ENCODE data around the gene SOCS6. TPM values are rescaled to one million over a fixed set of nuclear protein-coding genes. Genes with fewer than 3 reads are reported as not detected.

The SOCS6 gene
- total RNA-seq, 4 donors from 2014 or later, result 21.5 to 25.3 (median 23.6) TPM

- Histone ChIP-seq H3K27me3 (no peaks in the 10 kb centered on the region), H3K4me1 (peaks cover 2 to 87% (median 6%) of the 10 kb centered on the region in 3 donors), H3K9me3 (no peaks in the 10 kb centered on the region), H3K27ac (no peak overlapping the region), H3K36me3 (no peaks in the 10 kb centered on the region), H3K4me3 (no peak overlapping the region)
- no peak for ATAC-seq
- TF ChIP-seq POLR2A (IDR thresholded peaks at IDR 0.05) (no peak), CTCF (IDR thresholded peaks at IDR 0.05) (no peak), POLR2AphosphoS5 (IDR thresholded peaks at IDR 0.05) (no peak), EP300 (IDR thresholded peaks at IDR 0.05) (no peak)
- 59 to 66% methylated on average over 7 to 9 of the region's 10 CpGs for WGBS, 2 donors (ENCODE audit: low coverage in 1 of 2)
These were observed 7.4 kb downstream of the SOCS6 start for GRCh38 chr18:70296289-70296688.

GRCh38 chr18:70296781-70297180, 7.9 kb downstream of the SOCS6 start:
- no peak for TF ChIP-seq CTCF (IDR thresholded peaks at IDR 0.05)
- TF ChIP-seq POLR2A (IDR thresholded peaks at IDR 0.05), result no peak
- no peak for TF ChIP-seq EP300 (IDR thresholded peaks at IDR 0.05)
- no peak for TF ChIP-seq POLR2AphosphoS5 (IDR thresholded peaks at IDR 0.05)
- 73% methylated on average over 2 of the region's 2 CpGs; no CpG with 5 or more reads in 1 of the 2 donors for WGBS, 2 donors (ENCODE audit: low coverage in 1 of 2)
- H3K27me3 ChIP-seq, result no peaks in the 10 kb centered on the region
- ATAC-seq, result no peak
- H3K36me3 ChIP-seq, result no peaks in the 10 kb centered on the region
- H3K4me1 ChIP-seq, result peaks cover 2 to 87% (median 6%) of the 10 kb centered on the region in 3 donors
- H3K27ac ChIP-seq, result no peak overlapping the region
- H3K9me3 ChIP-seq, result no peaks in the 10 kb centered on the region
- H3K4me3 ChIP-seq, result no peak overlapping the region

GRCh38 chr18:70299393-70299792, 10.5 kb downstream of the SOCS6 start:
- no peaks in the 10 kb centered on the region for H3K9me3 ChIP-seq
- H3K4me1 ChIP-seq, result peaks cover 0 to 79% (median 13%) of the 10 kb centered on the region in 3 donors
- no peaks in the 10 kb centered on the region for H3K27me3 ChIP-seq
- WGBS, 2 donors (ENCODE audit: low coverage in 1 of 2), result 75 to 93% methylated on average over 3 to 8 of the region's 8 CpGs
- H3K4me3 ChIP-seq, result no peak overlapping the region
- TF ChIP-seq POLR2A (IDR thresholded peaks at IDR 0.05) (no peak), POLR2AphosphoS5 (IDR thresholded peaks at IDR 0.05) (no peak), CTCF (IDR thresholded peaks at IDR 0.05) (no peak), EP300 (IDR thresholded peaks at IDR 0.05) (no peak)
- ATAC-seq, result no peak
- H3K36me3 ChIP-seq, result no peaks in the 10 kb centered on the region
- H3K27ac ChIP-seq, result no peak overlapping the region

- no peak for TF ChIP-seq EP300 (IDR thresholded peaks at IDR 0.05)
- TF ChIP-seq CTCF (IDR thresholded peaks at IDR 0.05), result no peak
- TF ChIP-seq POLR2AphosphoS5 (IDR thresholded peaks at IDR 0.05), result no peak
- TF ChIP-seq POLR2A (IDR thresholded peaks at IDR 0.05), result no peak
- Histone ChIP-seq H3K27me3 (no peaks in the 10 kb centered on the region), H3K9me3 (no peaks in the 10 kb centered on the region), H3K36me3 (no peaks in the 10 kb centered on the region), H3K27ac (no peak overlapping the region), H3K4me3 (no peak overlapping the region), H3K4me1 (peaks cover 0 to 57% (median 7%) of the 10 kb centered on the region in 3 donors)
- ATAC-seq, result no peak
- WGBS, 2 donors (ENCODE audit: low coverage in 1 of 2), result 90 to 95% methylated on average over 4 to 5 of the region's 5 CpGs
These were observed 12.8 kb downstream of the SOCS6 start for GRCh38 chr18:70301667-70302066.

- H3K27me3 ChIP-seq, result no peaks in the 10 kb centered on the region
- no peak overlapping the region for H3K4me3 ChIP-seq
- ATAC-seq, result no peak
- peaks cover 0 to 6% (median 0%) of the 10 kb centered on the region in 3 donors for H3K9me3 ChIP-seq
- H3K36me3 ChIP-seq, result no peaks in the 10 kb centered on the region
- peaks cover 0 to 16% (median 0%) of the 10 kb centered on the region in 3 donors for H3K4me1 ChIP-seq
- H3K27ac ChIP-seq, result no peak overlapping the region
- 83 to 100% methylated on average over 1 of the region's 1 CpG for WGBS, 2 donors (ENCODE audit: low coverage in 1 of 2)
- no peak for TF ChIP-seq POLR2AphosphoS5 (IDR thresholded peaks at IDR 0.05)
- no peak for TF ChIP-seq EP300 (IDR thresholded peaks at IDR 0.05)
These were observed 19.9 kb downstream of the SOCS6 start for GRCh38 chr18:70308555-70309294.

Measured in gastroesophageal sphincter (tissue), 4 donors.